HepG2 (cell line): ENCODE measurements around the gene PRKACA. TPM values are rescaled to one million over a fixed set of nuclear protein-coding genes. Genes with fewer than 3 reads are reported as not detected.

Experiments
- GTF3A ChIP-seq: sonication (generic); formaldehyde crosslinking; conservative IDR thresholded peaks from 2 replicates; pipeline ENCODE4 v1.4.0; 2020; ENCODE audit warnings: mild to moderate bottlenecking, missing genetic modification reagents
- HIVEP1 ChIP-seq: sonication (generic); formaldehyde crosslinking; IDR thresholded peaks from 2 replicates; pipeline ENCODE4 v1.4.0; 2020; ENCODE audit warnings: mild to moderate bottlenecking, missing genetic modification reagents
- HNRNPK ChIP-seq: fragments of 200-400 bp; formaldehyde crosslinking; IDR thresholded peaks from 2 replicates; pipeline ENCODE4 v1.6.1; 2018; ENCODE audit warnings: low read length, low read depth, moderate library complexity, mild to moderate bottlenecking; ENCODE audit not compliant: poor library complexity, severe bottlenecking
- PHF20 ChIP-seq: sonication (generic); formaldehyde crosslinking; IDR thresholded peaks from 2 replicates; pipeline ENCODE4 v1.5.0; 2020; ENCODE audit warnings: mild to moderate bottlenecking, missing genetic modification reagents
- ZMAT3 ChIP-seq: sonication (generic); formaldehyde crosslinking; conservative IDR thresholded peaks from 2 replicates; pipeline ENCODE4 v1.7.0; 2021; ENCODE audit warnings: missing genetic modification reagents
- ZNF3 ChIP-seq: IDR thresholded peaks from 2 replicates; pipeline ENCODE4 v1.7.0; 2017; ENCODE audit warnings: inconsistent platforms
- ZNF574 ChIP-seq: sonication (generic); formaldehyde crosslinking; IDR thresholded peaks from 2 replicates; pipeline ENCODE4 v1.4.0; 2020; ENCODE audit warnings: missing genetic modification reagents
- ZSCAN5A ChIP-seq: sonication (generic); formaldehyde crosslinking; IDR thresholded peaks from 2 replicates; pipeline ENCODE4 v1.8.0; 2022; ENCODE audit warnings: mild to moderate bottlenecking, missing genetic modification reagents, borderline replicate concordance
- polyA plus RNA-seq, 8 experiments: library from polyadenylated mRNA; depleted of rRNA in 3 of 8; stranded (reverse) in 7 of 8; unstranded in 1 of 8; fragments of >200 nt; fragmentation: Illumina TruSeq in 4 of 8; extraction: Trizol in 4 of 8; gene quantifications; 2 replicates each; pipeline versions ENCODE4 v1.2.1 to v1.2.3, GENCODE V29; 2011 to 2016; ENCODE audit warnings: low read depth in 4 of 8, missing spikeins in 1 of 8, mixed read lengths in 1 of 8; ENCODE audit not compliant: insufficient read depth in 1 of 8
- total RNA-seq, 5 experiments: library from RNA; depleted of rRNA; stranded (reverse); fragments of >200 nt; fragmentation: Illumina TruSeq; extraction: Trizol; gene quantifications; 2 replicates each; pipeline ENCODE4 v1.2.3, GENCODE V29; 2016; ENCODE audit warnings: low read depth in 1 of 5
- TF ChIP-seq, protein P1 (sequence below): fragments of 450-650 bp; IDR thresholded peaks from 2 replicates; pipeline ENCODE4 v1.6.1; 2016
- TF ChIP-seq, protein P2 (sequence below): sonication (generic); formaldehyde crosslinking; IDR thresholded peaks from 2 replicates; pipeline ENCODE4 v1.5.1; 2020; ENCODE audit warnings: mild to moderate bottlenecking, missing genetic modification reagents, moderate library complexity
- TF ChIP-seq, protein P3 (sequence below): sonication (generic); formaldehyde crosslinking; IDR thresholded peaks from 2 replicates; pipeline ENCODE4 v1.5.0; 2020; ENCODE audit warnings: missing genetic modification reagents
- TF ChIP-seq, protein P4 (sequence below): sonication (generic); formaldehyde crosslinking; IDR thresholded peaks from 2 replicates; pipeline ENCODE4 v1.4.0; 2020; ENCODE audit warnings: missing genetic modification reagents

PRKACA gene
- total and polyA plus RNA-seq, 2 of the 13 experiments (the other 11 are each of a cell fraction or from before 2014, with no cell fraction given): 11.0 to 18.2 TPM

- TF ChIP-seq ZNF574 (CRISPR knock-in tag): no peak
- TF ChIP-seq HNRNPK: peak; percentile 78
- TF ChIP-seq, protein P1, sequence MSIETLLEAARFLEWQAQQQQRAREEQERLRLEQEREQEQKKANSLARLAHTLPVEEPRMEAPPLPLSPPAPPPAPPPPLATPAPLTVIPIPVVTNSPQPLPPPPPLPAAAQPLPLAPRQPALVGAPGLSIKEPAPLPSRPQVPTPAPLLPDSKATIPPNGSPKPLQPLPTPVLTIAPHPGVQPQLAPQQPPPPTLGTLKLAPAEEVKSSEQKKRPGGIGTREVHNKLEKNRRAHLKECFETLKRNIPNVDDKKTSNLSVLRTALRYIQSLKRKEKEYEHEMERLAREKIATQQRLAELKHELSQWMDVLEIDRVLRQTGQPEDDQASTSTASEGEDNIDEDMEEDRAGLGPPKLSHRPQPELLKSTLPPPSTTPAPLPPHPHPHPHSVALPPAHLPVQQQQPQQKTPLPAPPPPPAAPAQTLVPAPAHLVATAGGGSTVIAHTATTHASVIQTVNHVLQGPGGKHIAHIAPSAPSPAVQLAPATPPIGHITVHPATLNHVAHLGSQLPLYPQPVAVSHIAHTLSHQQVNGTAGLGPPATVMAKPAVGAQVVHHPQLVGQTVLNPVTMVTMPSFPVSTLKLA: no peak
- 0 out of 2 replicates have a peak, but pooled peaks have one; percentile 23 for TF ChIP-seq PHF20
- no peak for TF ChIP-seq ZNF3 (CRISPR knock-in tag)
- TF ChIP-seq GTF3A: no peak
- TF ChIP-seq, protein P2, sequence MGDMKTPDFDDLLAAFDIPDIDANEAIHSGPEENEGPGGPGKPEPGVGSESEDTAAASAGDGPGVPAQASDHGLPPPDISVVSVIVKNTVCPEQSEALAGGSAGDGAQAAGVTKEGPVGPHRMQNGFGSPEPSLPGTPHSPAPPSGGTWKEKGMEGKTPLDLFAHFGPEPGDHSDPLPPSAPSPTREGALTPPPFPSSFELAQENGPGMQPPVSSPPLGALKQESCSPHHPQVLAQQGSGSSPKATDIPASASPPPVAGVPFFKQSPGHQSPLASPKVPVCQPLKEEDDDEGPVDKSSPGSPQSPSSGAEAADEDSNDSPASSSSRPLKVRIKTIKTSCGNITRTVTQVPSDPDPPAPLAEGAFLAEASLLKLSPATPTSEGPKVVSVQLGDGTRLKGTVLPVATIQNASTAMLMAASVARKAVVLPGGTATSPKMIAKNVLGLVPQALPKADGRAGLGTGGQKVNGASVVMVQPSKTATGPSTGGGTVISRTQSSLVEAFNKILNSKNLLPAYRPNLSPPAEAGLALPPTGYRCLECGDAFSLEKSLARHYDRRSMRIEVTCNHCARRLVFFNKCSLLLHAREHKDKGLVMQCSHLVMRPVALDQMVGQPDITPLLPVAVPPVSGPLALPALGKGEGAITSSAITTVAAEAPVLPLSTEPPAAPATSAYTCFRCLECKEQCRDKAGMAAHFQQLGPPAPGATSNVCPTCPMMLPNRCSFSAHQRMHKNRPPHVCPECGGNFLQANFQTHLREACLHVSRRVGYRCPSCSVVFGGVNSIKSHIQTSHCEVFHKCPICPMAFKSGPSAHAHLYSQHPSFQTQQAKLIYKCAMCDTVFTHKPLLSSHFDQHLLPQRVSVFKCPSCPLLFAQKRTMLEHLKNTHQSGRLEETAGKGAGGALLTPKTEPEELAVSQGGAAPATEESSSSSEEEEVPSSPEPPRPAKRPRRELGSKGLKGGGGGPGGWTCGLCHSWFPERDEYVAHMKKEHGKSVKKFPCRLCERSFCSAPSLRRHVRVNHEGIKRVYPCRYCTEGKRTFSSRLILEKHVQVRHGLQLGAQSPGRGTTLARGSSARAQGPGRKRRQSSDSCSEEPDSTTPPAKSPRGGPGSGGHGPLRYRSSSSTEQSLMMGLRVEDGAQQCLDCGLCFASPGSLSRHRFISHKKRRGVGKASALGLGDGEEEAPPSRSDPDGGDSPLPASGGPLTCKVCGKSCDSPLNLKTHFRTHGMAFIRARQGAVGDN: peak; percentile 31
- 0 out of 2 replicates have a peak, but pooled peaks have one; percentile 36 for TF ChIP-seq ZMAT3 (CRISPR knock-in tag)
- no peak for TF ChIP-seq HIVEP1
- TF ChIP-seq, protein P3, sequence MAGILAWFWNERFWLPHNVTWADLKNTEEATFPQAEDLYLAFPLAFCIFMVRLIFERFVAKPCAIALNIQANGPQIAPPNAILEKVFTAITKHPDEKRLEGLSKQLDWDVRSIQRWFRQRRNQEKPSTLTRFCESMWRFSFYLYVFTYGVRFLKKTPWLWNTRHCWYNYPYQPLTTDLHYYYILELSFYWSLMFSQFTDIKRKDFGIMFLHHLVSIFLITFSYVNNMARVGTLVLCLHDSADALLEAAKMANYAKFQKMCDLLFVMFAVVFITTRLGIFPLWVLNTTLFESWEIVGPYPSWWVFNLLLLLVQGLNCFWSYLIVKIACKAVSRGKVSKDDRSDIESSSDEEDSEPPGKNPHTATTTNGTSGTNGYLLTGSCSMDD (CRISPR knock-in tag): no peak
- no peak for TF ChIP-seq ZSCAN5A (CRISPR knock-in tag)
- TF ChIP-seq, protein P4, sequence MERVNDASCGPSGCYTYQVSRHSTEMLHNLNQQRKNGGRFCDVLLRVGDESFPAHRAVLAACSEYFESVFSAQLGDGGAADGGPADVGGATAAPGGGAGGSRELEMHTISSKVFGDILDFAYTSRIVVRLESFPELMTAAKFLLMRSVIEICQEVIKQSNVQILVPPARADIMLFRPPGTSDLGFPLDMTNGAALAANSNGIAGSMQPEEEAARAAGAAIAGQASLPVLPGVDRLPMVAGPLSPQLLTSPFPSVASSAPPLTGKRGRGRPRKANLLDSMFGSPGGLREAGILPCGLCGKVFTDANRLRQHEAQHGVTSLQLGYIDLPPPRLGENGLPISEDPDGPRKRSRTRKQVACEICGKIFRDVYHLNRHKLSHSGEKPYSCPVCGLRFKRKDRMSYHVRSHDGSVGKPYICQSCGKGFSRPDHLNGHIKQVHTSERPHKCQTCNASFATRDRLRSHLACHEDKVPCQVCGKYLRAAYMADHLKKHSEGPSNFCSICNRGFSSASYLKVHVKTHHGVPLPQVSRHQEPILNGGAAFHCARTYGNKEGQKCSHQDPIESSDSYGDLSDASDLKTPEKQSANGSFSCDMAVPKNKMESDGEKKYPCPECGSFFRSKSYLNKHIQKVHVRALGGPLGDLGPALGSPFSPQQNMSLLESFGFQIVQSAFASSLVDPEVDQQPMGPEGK (CRISPR knock-in tag): no peak
Measured at GRCh38 chr19:14116918-14117578, 514 bp downstream of the PRKACA start (continued).
